Stimulated activated CD4-positive, alpha-beta T cell treated with anti-CD3 and anti-CD28 coated beads, Interleukin-12 subunit alpha, Interleukin-12 subunit beta, amount 100 ng/mL, for 24 hours (primary cell): ENCODE results near the gene ALOX15B.

Experiments used
- DNase-seq, 2 experiments: peaks; one replicate each; pipeline ENCODE4 v3.0.0-alpha.2; 2020; ENCODE audit warnings: low read depth in 2 of 2

Gene ALOX15B

GRCh38 chr17:8038954-8039610 lies at the start of gene ALOX15B:
TSS of gene ALOX15B (plus strand) at chr17:8039059. CDS start at chr17:8039156, 97 bp downstream.
- no peak for DNase-seq

GRCh38 chr17:7989781-7990655 lies 48.8 kb upstream of the ALOX15B start:
- DNase-seq, result peak; percentile 88 to 97

- DNase-seq, result no peak
Observed at GRCh38 chr17:7992516-7992915, 46.3 kb upstream of the ALOX15B start.

GRCh38 chr17:7992924-7993323 lies 45.9 kb upstream of the ALOX15B start:
- no peak for DNase-seq

GRCh38 chr17:7993972-7994589 lies 44.8 kb upstream of the ALOX15B start:
- no peak for DNase-seq

DNA sequence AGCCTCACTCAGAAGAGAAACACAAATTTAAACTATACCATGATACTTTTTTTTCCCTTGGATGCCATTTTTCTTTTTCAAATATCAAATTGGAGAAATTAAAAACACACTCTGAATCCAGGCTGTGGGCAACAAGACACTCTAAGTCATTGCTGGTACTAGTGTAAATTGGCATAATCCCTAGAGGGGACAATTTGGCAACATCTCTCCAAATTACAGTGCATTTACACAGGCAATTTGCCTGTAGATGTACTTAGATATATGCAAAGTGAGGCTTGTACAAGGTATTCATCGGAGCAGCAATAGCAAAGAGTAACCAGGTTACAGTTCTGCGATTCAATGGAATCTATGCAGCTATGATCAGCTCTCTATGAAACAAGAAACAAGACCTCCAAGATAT lies 43.1 kb upstream of the ALOX15B start:
- no peak for DNase-seq

DNA sequence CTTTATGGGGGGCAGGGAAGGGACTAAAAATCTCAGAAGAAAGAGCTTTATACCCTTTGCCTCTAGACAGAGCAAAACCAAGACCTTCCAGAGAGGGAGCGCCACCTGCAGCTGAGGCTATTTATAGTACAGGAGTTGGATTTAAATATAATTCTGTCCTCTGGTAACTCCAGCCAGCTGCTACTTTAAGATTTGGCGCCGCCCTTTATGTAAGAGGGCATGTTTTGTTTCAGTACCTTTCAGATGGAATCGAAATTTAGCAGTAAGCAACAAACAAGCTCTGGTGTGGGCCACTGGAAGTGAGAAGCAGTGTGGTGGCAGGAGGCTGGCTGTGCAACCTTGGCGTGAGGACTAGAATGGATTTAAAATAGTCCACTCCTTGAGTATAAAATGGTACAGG lies 41.7 kb upstream of the ALOX15B start:
- DNase-seq, result peak in 1 of 2 experiments; percentile 18

- no peak for DNase-seq
Observed at GRCh38 chr17:8001976-8002720, 36.7 kb upstream of the ALOX15B start, which contains the start of gene GUCY2D. TSS of gene GUCY2D (plus strand) at chr17:8002615. CDS start at chr17:8003048, 433 bp downstream.

DNA sequence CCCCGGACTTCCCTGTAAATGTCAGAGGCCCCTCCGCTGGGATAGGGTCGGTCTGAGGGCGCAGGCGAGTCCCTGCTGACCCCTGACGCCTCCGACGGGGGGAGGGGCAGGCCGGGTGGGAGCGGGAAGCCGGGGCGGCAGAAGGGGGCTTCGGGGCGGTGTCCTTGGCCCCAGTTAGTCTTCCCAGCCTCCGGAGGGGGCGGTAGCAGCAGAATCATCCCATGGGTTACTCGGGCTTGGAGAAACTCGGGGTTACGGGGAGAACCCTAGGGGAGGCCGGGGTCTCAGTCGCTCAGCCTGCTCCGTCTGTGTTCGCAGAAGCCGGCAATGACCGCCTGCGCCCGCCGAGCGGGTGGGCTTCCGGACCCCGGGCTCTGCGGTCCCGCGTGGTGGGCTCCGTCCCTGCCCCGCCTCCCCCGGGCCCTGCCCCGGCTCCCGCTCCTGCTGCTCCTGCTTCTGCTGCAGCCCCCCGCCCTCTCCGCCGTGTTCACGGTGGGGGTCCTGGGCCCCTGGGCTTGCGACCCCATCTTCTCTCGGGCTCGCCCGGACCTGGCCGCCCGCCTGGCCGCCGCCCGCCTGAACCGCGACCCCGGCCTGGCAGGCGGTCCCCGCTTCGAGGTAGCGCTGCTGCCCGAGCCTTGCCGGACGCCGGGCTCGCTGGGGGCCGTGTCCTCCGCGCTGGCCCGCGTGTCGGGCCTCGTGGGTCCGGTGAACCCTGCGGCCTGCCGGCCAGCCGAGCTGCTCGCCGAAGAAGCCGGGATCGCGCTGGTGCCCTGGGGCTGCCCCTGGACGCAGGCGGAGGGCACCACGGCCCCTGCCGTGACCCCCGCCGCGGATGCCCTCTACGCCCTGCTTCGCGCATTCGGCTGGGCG lies 35.9 kb upstream of the ALOX15B start:
- no peak for DNase-seq

DNA sequence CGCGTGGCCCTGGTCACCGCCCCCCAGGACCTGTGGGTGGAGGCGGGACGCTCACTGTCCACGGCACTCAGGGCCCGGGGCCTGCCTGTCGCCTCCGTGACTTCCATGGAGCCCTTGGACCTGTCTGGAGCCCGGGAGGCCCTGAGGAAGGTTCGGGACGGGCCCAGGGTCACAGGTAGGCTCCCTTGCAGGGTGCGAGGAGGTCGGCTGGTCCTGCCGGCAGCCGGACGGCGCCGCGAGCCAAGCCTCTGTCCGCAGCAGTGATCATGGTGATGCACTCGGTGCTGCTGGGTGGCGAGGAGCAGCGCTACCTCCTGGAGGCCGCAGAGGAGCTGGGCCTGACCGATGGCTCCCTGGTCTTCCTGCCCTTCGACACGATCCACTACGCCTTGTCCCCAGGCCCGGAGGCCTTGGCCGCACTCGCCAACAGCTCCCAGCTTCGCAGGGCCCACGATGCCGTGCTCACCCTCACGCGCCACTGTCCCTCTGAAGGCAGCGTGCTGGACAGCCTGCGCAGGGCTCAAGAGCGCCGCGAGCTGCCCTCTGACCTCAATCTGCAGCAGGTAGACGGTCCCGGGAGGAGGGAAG lies 35.2 kb upstream of the ALOX15B start:
- no peak for DNase-seq

DNA sequence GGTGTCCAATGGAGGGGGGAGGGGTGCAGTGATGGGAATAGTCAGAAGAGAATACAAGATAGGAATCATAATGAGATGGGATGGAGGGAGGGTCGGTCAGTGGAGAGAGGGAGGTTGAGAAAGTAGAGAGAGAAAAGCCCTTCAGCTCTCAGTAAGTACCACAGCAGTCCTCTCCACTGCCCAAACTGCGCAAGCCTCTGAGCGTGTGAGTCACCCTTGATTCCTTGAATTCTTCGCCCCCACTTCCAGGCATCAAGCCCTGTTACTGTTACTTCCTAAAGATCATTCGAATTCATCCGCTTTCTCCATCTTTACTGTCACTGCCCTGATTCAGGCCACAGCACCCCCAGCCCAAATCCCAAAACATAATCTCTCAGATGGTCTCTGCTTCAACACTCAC lies 34.0 kb upstream of the ALOX15B start:
- no peak for DNase-seq

GRCh38 chr17:8005357-8005756 lies 33.5 kb upstream of the ALOX15B start:
- DNase-seq, result no peak

DNA sequence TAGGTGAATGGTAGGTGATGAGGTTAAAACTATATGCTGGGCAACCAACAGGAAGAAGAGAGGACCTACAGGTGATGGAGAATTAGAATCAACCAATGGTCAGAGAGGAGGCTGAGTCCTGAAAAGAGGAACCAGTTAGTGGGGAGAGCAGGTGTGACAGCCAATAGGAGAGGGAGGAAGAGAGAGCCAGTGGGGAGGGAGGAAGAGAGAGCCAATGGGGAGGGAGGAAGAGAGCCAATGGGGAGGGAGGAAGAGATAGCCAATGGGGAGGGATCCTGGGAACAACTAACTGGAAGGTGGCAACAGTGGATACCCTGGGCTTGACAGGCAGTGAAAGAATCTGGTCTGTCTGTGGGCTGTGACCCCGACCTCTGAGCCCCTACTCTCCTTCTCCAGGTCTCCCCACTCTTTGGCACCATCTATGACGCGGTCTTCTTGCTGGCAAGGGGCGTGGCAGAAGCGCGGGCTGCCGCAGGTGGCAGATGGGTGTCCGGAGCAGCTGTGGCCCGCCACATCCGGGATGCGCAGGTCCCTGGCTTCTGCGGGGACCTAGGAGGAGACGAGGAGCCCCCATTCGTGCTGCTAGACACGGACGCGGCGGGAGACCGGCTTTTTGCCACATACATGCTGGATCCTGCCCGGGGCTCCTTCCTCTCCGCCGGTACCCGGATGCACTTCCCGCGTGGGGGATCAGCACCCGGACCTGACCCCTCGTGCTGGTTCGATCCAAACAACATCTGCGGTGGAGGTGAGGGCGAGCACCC lies 32.7 kb upstream of the ALOX15B start:
- DNase-seq, result no peak

DNA sequence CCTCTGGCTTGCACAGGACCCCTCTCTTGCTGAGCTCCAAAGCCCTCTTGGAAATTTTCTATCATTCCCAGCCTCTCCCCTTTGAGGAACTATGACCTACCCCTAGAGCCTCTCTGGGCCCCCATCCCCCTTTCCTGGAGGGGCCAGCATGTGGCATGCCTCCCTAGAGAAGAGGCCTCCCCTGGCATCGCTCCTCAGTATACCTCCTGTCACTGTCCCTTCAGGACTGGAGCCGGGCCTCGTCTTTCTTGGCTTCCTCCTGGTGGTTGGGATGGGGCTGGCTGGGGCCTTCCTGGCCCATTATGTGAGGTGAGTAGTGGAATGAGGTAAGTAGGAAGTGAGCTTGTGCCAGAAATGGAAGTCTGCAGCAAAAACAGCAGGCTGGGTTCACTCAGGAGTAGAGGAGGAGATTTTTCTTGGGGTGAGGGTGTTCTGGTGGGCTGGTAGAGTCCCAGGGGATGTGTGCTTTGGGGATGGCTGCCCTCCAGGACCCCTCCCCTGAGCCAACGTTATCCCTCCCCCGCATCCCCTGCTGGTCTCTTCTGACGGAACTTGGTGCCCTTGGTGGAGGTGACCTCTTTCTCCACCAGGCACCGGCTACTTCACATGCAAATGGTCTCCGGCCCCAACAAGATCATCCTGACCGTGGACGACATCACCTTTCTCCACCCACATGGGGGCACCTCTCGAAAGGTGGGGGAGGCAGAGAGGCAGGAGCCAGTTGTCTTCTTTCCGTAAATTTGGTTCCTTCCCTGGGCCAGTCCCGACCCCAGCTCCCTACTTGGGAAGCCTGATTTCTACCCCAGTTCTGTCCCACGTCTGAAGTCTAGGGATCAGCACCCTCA lies 31.8 kb upstream of the ALOX15B start:
- no peak for DNase-seq

DNA sequence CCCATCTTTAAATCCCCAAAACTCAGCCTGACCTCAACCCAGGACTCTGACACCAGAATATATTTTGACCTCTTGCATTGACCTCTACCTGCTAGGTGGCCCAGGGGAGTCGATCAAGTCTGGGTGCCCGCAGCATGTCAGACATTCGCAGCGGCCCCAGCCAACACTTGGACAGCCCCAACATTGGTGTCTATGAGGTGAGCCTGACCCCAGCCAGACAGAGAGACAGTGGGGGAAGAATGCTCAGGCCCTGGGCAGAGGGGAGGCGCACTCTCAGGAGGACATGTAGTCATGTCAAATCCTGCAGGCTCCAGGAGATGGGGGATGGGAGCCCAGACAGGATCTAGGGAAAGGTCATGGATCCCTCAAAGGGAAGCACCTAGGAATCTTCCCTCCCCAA lies 31.0 kb upstream of the ALOX15B start:
- no peak for DNase-seq

DNA sequence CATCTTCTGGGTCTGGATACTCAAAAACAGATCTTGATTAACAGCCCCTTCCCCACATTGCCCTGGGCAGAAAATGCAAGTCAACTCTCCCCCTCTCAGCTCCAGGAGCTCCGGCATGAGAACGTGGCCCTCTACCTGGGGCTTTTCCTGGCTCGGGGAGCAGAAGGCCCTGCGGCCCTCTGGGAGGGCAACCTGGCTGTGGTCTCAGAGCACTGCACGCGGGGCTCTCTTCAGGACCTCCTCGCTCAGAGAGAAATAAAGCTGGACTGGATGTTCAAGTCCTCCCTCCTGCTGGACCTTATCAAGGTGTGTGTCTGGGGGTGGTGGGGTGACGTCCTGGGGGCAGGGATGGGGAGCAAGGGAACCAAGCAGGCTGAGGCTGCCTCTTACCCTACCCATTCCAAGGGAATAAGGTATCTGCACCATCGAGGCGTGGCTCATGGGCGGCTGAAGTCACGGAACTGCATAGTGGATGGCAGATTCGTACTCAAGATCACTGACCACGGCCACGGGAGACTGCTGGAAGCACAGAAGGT lies 26.7 kb upstream of the ALOX15B start:
- no peak for DNase-seq

DNA sequence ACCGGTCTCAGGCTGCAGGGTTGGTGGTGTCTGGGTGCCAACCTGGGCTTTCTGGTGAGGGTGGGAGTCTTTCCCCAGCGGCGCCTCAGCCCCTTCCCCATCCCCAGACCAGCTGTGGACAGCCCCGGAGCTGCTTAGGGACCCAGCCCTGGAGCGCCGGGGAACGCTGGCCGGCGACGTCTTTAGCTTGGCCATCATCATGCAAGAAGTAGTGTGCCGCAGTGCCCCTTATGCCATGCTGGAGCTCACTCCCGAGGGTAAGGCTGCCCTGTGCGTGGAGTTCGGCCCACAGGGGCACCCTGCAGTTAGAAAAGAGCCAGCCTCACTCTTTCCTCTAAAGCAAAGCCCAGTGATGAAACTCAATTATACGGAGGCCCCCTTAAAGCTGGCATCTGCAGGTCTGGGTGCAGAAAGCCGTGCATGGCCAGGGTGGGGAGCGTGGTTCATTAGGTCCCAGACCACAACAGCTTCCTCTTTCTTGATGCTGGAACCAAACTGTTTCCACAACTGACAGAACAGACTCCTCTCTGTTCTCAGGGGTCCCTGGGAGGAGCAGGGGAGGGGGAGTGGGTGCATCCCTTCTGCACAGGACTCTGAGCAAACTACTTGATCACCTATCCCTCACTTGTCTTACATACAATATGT lies 25.7 kb upstream of the ALOX15B start:
- no peak for DNase-seq
